ENCODE data around the gene KPNB1.

The KPNB1 gene

GRCh38 chr17:47703191-47703591 is 53.5 kb downstream of the KPNB1 start:
- TF ChIP-seq GATA2 (IDR thresholded peaks at IDR 0.05; ENCODE audit: low read depth, low read length) (no peak), GATA3 (IDR thresholded peaks at IDR 0.05; ENCODE audit: low read depth, low read length) (no peak)

DNA sequence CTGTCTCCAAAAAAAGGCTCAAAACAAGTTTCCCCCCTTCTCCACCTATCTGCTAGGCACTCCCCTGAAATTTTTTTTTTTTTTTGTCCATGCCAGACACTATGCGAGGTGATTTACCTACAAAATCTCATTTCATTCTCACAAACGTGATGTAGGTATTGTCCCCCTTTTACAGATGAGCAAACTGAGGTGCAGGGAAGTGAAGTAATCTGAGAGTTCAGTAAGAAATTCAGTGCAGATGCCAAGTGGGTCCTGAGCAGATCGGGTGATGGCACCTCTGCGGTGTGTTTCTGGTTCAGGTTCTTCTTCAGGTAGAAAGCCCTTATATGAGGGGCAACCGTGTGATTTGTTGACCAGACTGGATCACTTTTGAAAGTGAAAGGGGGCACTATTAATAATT is 54.0 kb downstream of the KPNB1 start:
- TF ChIP-seq GATA2 (IDR thresholded peaks at IDR 0.05; ENCODE audit: low read depth, low read length) (no peak), GATA3 (IDR thresholded peaks at IDR 0.05; ENCODE audit: low read depth, low read length) (no peak)

GRCh38 chr17:47704116-47704515 is 54.4 kb downstream of the KPNB1 start:
- no peak for TF ChIP-seq GATA3 (IDR thresholded peaks at IDR 0.05; ENCODE audit: low read depth, low read length)

DNA sequence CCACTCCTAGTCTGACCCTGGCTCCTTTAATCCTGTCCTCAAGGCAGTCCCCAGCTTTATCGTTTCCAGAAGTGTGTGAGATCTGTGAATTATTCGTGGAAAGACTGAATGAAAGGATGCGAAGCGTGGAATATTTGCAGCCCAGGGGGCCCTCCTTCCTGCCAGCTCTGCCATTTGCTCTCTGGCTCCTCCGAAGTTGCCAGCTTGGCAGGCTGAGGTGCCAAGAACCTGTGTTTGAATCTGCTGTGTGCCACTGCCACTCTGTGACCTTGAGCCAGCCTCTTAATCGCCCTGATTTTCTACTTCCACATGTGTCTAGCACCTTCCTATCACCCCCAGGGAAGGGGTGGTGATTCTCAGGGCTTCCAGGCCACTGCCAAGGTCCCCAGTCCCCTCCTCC is 55.0 kb downstream of the KPNB1 start:
- TF ChIP-seq GATA3 (IDR thresholded peaks at IDR 0.05; ENCODE audit: low read depth, low read length) (no peak), GATA2 (IDR thresholded peaks at IDR 0.05; ENCODE audit: low read depth, low read length) (no peak)

- no peak for TF ChIP-seq GATA3 (IDR thresholded peaks at IDR 0.05; ENCODE audit: low read depth, low read length)
- TF ChIP-seq GATA2 (IDR thresholded peaks at IDR 0.05; ENCODE audit: low read depth, low read length) = no peak
Measured at GRCh38 chr17:47705536-47706530, 56.1 kb downstream of the KPNB1 start.

- TF ChIP-seq GATA3 (IDR thresholded peaks at IDR 0.05; ENCODE audit: low read depth, low read length) = no peak
Measured at GRCh38 chr17:47707056-47707804, 57.5 kb downstream of the KPNB1 start.

GRCh38 chr17:47707884-47708283 is 58.2 kb downstream of the KPNB1 start:
- no peak for TF ChIP-seq GATA3 (IDR thresholded peaks at IDR 0.05; ENCODE audit: low read depth, low read length)
- no peak for TF ChIP-seq GATA2 (IDR thresholded peaks at IDR 0.05; ENCODE audit: low read depth, low read length)

DNA sequence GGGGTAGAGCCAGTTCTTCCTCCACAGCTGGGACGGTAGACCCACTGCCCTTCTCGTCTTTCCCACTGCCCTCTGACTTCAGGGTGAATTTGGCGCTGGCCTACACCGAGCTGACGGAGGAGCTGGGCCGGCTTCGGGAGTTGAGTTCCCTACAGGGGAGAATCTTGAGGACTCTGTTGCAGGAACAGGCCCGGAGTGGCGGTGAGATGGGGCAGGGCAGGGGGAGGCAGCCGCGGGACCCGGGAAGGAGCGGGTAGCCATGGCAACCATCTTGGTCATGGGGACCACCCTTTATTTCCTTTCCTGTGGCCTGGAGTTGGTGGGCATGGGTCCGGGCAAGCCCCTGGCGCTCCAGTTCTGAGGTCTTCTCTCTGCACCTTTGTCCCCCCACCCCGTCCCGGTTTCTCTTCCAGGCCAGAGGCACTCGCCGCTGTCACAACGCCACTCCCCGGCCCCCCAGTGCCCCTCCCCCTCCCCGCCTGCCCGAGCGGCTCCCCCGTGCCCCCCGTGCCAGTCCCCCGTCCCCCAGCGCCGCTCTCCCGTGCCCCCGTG is 58.7 kb downstream of the KPNB1 start:
- no peak for TF ChIP-seq GATA2 (IDR thresholded peaks at IDR 0.05; ENCODE audit: low read depth, low read length)
- TF ChIP-seq GATA3 (IDR thresholded peaks at IDR 0.05; ENCODE audit: low read depth, low read length) = no peak

DNA sequence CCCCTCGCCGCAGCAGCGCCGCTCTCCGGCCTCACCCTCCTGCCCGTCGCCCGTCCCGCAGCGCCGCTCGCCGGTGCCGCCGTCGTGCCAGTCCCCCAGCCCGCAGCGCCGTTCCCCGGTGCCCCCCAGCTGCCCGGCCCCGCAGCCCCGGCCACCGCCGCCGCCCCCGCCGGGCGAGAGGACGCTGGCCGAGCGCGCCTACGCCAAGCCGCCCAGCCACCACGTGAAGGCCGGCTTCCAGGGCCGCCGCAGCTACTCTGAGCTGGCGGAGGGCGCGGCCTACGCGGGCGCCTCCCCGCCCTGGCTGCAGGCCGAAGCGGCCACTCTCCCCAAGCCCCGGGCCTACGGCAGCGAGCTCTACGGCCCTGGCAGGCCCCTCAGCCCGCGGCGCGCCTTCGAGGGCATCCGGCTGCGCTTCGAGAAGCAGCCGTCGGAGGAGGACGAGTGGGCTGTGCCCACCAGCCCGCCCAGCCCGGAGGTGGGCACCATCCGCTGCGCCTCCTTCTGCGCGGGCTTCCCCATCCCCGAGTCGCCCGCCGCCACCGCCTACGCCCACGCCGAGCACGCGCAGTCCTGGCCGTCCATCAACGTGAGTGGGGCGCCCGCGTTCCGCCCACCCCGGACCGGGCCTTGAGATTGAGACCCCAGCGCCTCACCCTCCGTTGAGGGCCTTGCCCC is 59.3 kb downstream of the KPNB1 start:
- TF ChIP-seq GATA2 (IDR thresholded peaks at IDR 0.05; ENCODE audit: low read depth, low read length) = no peak
- TF ChIP-seq GATA3 (IDR thresholded peaks at IDR 0.05; ENCODE audit: low read depth, low read length) = no peak

DNA sequence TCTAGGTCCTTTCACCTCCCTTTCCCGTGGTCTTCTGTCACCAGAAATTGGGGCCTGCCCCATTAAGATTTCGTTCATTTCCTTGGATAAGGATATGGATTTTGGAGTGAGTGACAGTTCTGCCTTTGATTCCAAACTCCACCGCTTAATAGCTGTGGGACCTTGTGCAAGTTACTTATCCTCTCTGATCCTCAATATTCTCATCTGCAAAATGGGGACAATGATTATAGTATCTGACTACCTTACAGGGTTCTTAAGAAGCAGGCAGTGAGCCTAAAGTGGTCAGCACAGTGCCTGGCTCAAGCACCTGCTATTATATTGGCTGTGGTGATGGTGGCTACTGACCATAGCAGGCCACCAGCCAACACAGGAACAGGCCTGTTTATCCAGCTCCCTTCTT is 59.9 kb downstream of the KPNB1 start:
- TF ChIP-seq GATA3 (IDR thresholded peaks at IDR 0.05; ENCODE audit: low read depth, low read length) (no peak), GATA2 (IDR thresholded peaks at IDR 0.05; ENCODE audit: low read depth, low read length) (no peak)

DNA sequence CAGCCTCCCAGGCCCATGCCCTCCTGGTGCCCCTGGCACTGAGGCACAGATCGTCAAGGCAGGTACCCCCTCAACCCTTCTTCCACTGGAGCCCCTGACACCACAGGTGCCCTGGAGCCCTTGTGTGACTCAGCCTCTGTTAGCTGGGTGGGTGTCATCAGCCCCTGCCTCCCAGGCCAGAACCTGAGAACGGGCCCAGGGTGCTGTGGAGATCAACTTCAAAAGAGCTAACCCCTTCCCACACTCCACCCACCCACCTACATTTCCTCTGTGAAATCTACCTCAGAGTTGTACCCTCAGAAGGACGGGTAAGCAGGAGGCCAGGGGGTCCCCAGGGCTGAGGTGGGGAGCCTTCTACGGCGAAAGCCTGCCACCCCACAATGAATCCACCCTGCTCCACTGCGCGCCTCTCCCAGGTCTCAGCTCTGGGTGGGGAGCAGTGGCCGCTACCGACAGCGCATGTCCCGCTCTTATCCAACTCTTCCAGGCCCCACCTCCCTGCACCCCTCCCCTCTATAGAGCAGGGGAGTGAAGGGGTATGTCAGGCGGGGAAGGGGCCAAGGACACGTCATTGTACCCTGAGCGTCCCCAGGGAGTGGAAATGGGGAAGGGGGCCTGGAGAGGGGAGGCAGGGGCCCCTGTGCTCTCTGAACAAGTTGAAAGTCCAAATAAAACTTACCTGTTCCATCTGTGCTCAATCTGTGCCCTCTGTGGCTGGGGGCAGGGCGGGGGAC is 61.8 kb downstream of the KPNB1 start:
- TF ChIP-seq GATA2 (IDR thresholded peaks at IDR 0.05; ENCODE audit: low read depth, low read length) = no peak
- no peak for TF ChIP-seq GATA3 (IDR thresholded peaks at IDR 0.05; ENCODE audit: low read depth, low read length)

- TF ChIP-seq GATA2 (IDR thresholded peaks at IDR 0.05; ENCODE audit: low read depth, low read length) = no peak
- TF ChIP-seq GATA3 (IDR thresholded peaks at IDR 0.05; ENCODE audit: low read depth, low read length) = no peak
Measured at GRCh38 chr17:47712330-47713023, 62.8 kb downstream of the KPNB1 start.
